ENCODE results near the gene PTPRD.

Gene PTPRD

GRCh38 chr9:9557804-9558334, 1054.9 kb downstream of the PTPRD start:
- H3K9ac ChIP-seq (ENCODE audit: low read depth, low read length, poor library complexity, severe bottlenecking), result no peak overlapping the region
- no peak overlapping the region for H3K4me3 ChIP-seq (ENCODE audit: low read length, poor library complexity, severe bottlenecking)
- no peaks in the 10 kb centered on the region for H3K79me2 ChIP-seq (ENCODE audit: insufficient read depth, low read length)
- H3K36me3 ChIP-seq (ENCODE audit: insufficient read depth, low read length), result no peaks in the 10 kb centered on the region
- no peak overlapping the region for H2AFZ ChIP-seq (ENCODE audit: low read length)
- H3F3A ChIP-seq (ENCODE audit: low read depth), result no peaks in the 10 kb centered on the region
- no peaks in the 10 kb centered on the region for H3K9me2 ChIP-seq (replicated peaks; ENCODE audit: low read depth, low read length)
- H3K9me3 ChIP-seq (ENCODE audit: insufficient read depth, low read depth, low read length), result no peaks in the 10 kb centered on the region
- TF ChIP-seq EZH2phosphoT487 (IDR thresholded peaks at IDR 0.05; ENCODE audit: borderline replicate concordance), result no peak
- TF ChIP-seq, protein P1, sequence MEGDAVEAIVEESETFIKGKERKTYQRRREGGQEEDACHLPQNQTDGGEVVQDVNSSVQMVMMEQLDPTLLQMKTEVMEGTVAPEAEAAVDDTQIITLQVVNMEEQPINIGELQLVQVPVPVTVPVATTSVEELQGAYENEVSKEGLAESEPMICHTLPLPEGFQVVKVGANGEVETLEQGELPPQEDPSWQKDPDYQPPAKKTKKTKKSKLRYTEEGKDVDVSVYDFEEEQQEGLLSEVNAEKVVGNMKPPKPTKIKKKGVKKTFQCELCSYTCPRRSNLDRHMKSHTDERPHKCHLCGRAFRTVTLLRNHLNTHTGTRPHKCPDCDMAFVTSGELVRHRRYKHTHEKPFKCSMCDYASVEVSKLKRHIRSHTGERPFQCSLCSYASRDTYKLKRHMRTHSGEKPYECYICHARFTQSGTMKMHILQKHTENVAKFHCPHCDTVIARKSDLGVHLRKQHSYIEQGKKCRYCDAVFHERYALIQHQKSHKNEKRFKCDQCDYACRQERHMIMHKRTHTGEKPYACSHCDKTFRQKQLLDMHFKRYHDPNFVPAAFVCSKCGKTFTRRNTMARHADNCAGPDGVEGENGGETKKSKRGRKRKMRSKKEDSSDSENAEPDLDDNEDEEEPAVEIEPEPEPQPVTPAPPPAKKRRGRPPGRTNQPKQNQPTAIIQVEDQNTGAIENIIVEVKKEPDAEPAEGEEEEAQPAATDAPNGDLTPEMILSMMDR (conservative IDR thresholded peaks at IDR 0.05; ENCODE audit: low read length), result no peak
- no peak overlapping the region for H3K4me2 ChIP-seq (ENCODE audit: low read depth, low read length, poor library complexity, severe bottlenecking)
- no peaks in the 10 kb centered on the region for H4K20me1 ChIP-seq (ENCODE audit: insufficient read depth, low read length, poor library complexity, severe bottlenecking)
- no peaks in the 10 kb centered on the region for H3K27me3 ChIP-seq (ENCODE audit: insufficient read depth, low read length, poor library complexity, severe bottlenecking)
- H3K4me1 ChIP-seq (ENCODE audit: insufficient read depth, low read length, poor library complexity, severe bottlenecking), result no peaks in the 10 kb centered on the region

- Histone ChIP-seq H3K27me3 (ENCODE audit: insufficient read depth, low read length, poor library complexity, severe bottlenecking) (no peaks in the 10 kb centered on the region), H3K9ac (ENCODE audit: low read depth, low read length, poor library complexity, severe bottlenecking) (no peak overlapping the region), H2AFZ (ENCODE audit: low read length) (no peak overlapping the region), H3K9me2 (replicated peaks; ENCODE audit: low read depth, low read length) (no peaks in the 10 kb centered on the region), H3F3A (ENCODE audit: low read depth) (no peaks in the 10 kb centered on the region), H3K36me3 (ENCODE audit: insufficient read depth, low read length) (no peaks in the 10 kb centered on the region), H3K4me1 (ENCODE audit: insufficient read depth, low read length, poor library complexity, severe bottlenecking) (no peaks in the 10 kb centered on the region), H4K20me1 (ENCODE audit: insufficient read depth, low read length, poor library complexity, severe bottlenecking) (no peaks in the 10 kb centered on the region), H3K4me3 (ENCODE audit: low read length, poor library complexity, severe bottlenecking) (no peak overlapping the region), H3K79me2 (ENCODE audit: insufficient read depth, low read length) (no peaks in the 10 kb centered on the region), H3K4me2 (ENCODE audit: low read depth, low read length, poor library complexity, severe bottlenecking) (no peak overlapping the region), H3K9me3 (ENCODE audit: insufficient read depth, low read depth, low read length) (no peaks in the 10 kb centered on the region)
- TF ChIP-seq EZH2phosphoT487 (IDR thresholded peaks at IDR 0.05; ENCODE audit: borderline replicate concordance), result no peak
- TF ChIP-seq, protein P1 (conservative IDR thresholded peaks at IDR 0.05; ENCODE audit: low read length), result no peak
These were observed 1055.7 kb downstream of the PTPRD start for GRCh38 chr9:9556865-9557803.

GRCh38 chr9:9552665-9553064, 1060.1 kb downstream of the PTPRD start:
- H3K27me3 ChIP-seq (ENCODE audit: insufficient read depth, low read length, poor library complexity, severe bottlenecking), result no peaks in the 10 kb centered on the region
- H2AFZ ChIP-seq (ENCODE audit: low read length), result no peak overlapping the region
- H3K9ac ChIP-seq (ENCODE audit: low read depth, low read length, poor library complexity, severe bottlenecking), result no peak overlapping the region
- H3K4me3 ChIP-seq (ENCODE audit: low read length, poor library complexity, severe bottlenecking), result no peak overlapping the region
- no peak overlapping the region for H3K4me2 ChIP-seq (ENCODE audit: low read depth, low read length, poor library complexity, severe bottlenecking)
- no peaks in the 10 kb centered on the region for H3K79me2 ChIP-seq (ENCODE audit: insufficient read depth, low read length)
- no peaks in the 10 kb centered on the region for H3K9me3 ChIP-seq (ENCODE audit: insufficient read depth, low read depth, low read length)
- H4K20me1 ChIP-seq (ENCODE audit: insufficient read depth, low read length, poor library complexity, severe bottlenecking), result no peaks in the 10 kb centered on the region
- no peaks in the 10 kb centered on the region for H3K36me3 ChIP-seq (ENCODE audit: insufficient read depth, low read length)
- TF ChIP-seq EZH2phosphoT487 (IDR thresholded peaks at IDR 0.05; ENCODE audit: borderline replicate concordance), result no peak
- TF ChIP-seq, protein P1 (conservative IDR thresholded peaks at IDR 0.05; ENCODE audit: low read length), result no peak
- H3K4me1 ChIP-seq (ENCODE audit: insufficient read depth, low read length, poor library complexity, severe bottlenecking), result no peaks in the 10 kb centered on the region
- H3K9me2 ChIP-seq (replicated peaks; ENCODE audit: low read depth, low read length), result no peaks in the 10 kb centered on the region
- H3F3A ChIP-seq (ENCODE audit: low read depth), result no peaks in the 10 kb centered on the region

Data from Loucy (cell line).